Skeletal muscle tissue (tissue), 4 donors: ENCODE measurements around the gene DYNC1H1. TPM values are rescaled to one million over a fixed set of nuclear protein-coding genes. Genes with fewer than 3 reads are reported as not detected.

Experiments used
- H3K27ac ChIP-seq: one replicate; pipeline ENCODE4 v1.7.0; 2013; ENCODE audit warnings: mild to moderate bottlenecking, low read depth, low read length, inconsistent platforms
- H3K27me3 ChIP-seq, 3 donors: one replicate each; pipeline ENCODE4 v1.7.0; 2013; ENCODE audit warnings: low read length in 3 of 3; ENCODE audit not compliant: control insufficient read depth in 3 of 3, insufficient read depth in 3 of 3
- H3K36me3 ChIP-seq, 3 donors: one replicate each; pipeline ENCODE4 v1.7.0; 2013; ENCODE audit warnings: low read length in 3 of 3; ENCODE audit not compliant: control insufficient read depth in 3 of 3, insufficient read depth in 3 of 3
- H3K4me1 ChIP-seq, 3 donors: one replicate each; pipeline ENCODE4 v1.7.0; 2013; ENCODE audit warnings: low read length in 3 of 3, mild to moderate bottlenecking in 3 of 3; ENCODE audit not compliant: control insufficient read depth in 3 of 3, insufficient read depth in 3 of 3
- H3K4me3 ChIP-seq, 3 donors: one replicate each; pipeline ENCODE4 v1.7.0; 2013; ENCODE audit warnings: low read length in 3 of 3
- H3K9ac ChIP-seq, 3 donors: one replicate each; pipeline ENCODE4 v1.7.0; 2013; ENCODE audit warnings: low read length in 3 of 3, mild to moderate bottlenecking in 3 of 3, moderate library complexity in 2 of 3, low read depth in 1 of 3
- H3K9me3 ChIP-seq, 3 donors: one replicate each; pipeline ENCODE4 v1.7.0; 2013; ENCODE audit warnings: low read length in 3 of 3; ENCODE audit not compliant: control insufficient read depth in 3 of 3
- total RNA-seq: library from RNA; depleted of rRNA; stranded (reverse); fragments of >200 nt; gene quantifications from one replicate; pipeline ENCODE4 v1.2.3, GENCODE V29; 2014
- donor health status: Osteomylitis.

DYNC1H1 gene
- total RNA-seq, 1 donor from 2014 or later, result 211 TPM

GRCh38 chr14:101926085-101926484 lies 38.3 kb upstream of the DYNC1H1 start:
- Histone ChIP-seq H3K4me1 (peaks cover 15 to 23% (median 19%) of the 10 kb centered on the region in 3 donors), H3K36me3 (peaks cover 3 to 8% (median 7%) of the 10 kb centered on the region in 3 donors), H3K9ac (peak overlapping the region in 1 of 3 donors; percentile 25), H3K9me3 (no peaks in the 10 kb centered on the region), H3K27me3 (no peaks in the 10 kb centered on the region), H3K4me3 (no peak overlapping the region), H3K27ac (peak overlapping the region; percentile 82)

- Histone ChIP-seq H3K27ac (peak overlapping the region; percentile 82), H3K27me3 (no peaks in the 10 kb centered on the region), H3K9ac (peak overlapping the region in 2 of 3 donors; percentile 29 to 49), H3K4me3 (no peak overlapping the region), H3K9me3 (no peaks in the 10 kb centered on the region), H3K4me1 (peaks cover 15 to 23% (median 19%) of the 10 kb centered on the region in 3 donors), H3K36me3 (peaks cover 3 to 8% (median 7%) of the 10 kb centered on the region in 3 donors)
These were observed 37.8 kb upstream of the DYNC1H1 start for GRCh38 chr14:101926620-101927019.

- peaks cover 3 to 7% (median 6%) of the 10 kb centered on the region in 3 donors for H3K36me3 ChIP-seq
- H3K27ac ChIP-seq, result peak overlapping the region; percentile 82
- peak overlapping the region; percentile 55 to 66 (median 57) for H3K9ac ChIP-seq
- H3K9me3 ChIP-seq, result no peaks in the 10 kb centered on the region
- peak overlapping the region; percentile 48 to 62 (median 55) for H3K4me3 ChIP-seq
- no peaks in the 10 kb centered on the region for H3K27me3 ChIP-seq
- H3K4me1 ChIP-seq, result peaks cover 15 to 23% (median 19%) of the 10 kb centered on the region in 3 donors
These were observed 36.5 kb upstream of the DYNC1H1 start for GRCh38 chr14:101927859-101928258.

- Histone ChIP-seq H3K4me1 (peaks cover 15 to 23% (median 19%) of the 10 kb centered on the region in 3 donors), H3K36me3 (peaks cover 3 to 5% (median 4%) of the 10 kb centered on the region in 3 donors), H3K27ac (peak overlapping the region; percentile 82), H3K4me3 (peak overlapping the region; percentile 48 to 62 (median 55)), H3K9me3 (no peaks in the 10 kb centered on the region), H3K9ac (peak overlapping the region; percentile 43 to 66 (median 55)), H3K27me3 (no peaks in the 10 kb centered on the region)
These were observed 35.9 kb upstream of the DYNC1H1 start for GRCh38 chr14:101928415-101928841.

- Histone ChIP-seq H3K4me3 (no peak overlapping the region), H3K4me1 (peaks cover 15 to 23% (median 19%) of the 10 kb centered on the region in 3 donors), H3K9ac (peak overlapping the region in 1 of 3 donors; percentile 30), H3K9me3 (no peaks in the 10 kb centered on the region), H3K36me3 (peaks cover 3 to 5% (median 4%) of the 10 kb centered on the region in 3 donors), H3K27me3 (no peaks in the 10 kb centered on the region), H3K27ac (peak overlapping the region; percentile 82)
These were observed 35.3 kb upstream of the DYNC1H1 start for GRCh38 chr14:101929096-101929495.

GRCh38 chr14:101929946-101930345 lies 34.4 kb upstream of the DYNC1H1 start:
- Histone ChIP-seq H3K27ac (no peak overlapping the region), H3K9me3 (no peaks in the 10 kb centered on the region), H3K4me1 (peaks cover 15 to 23% (median 19%) of the 10 kb centered on the region in 3 donors), H3K27me3 (peaks cover 0 to 5% (median 2%) of the 10 kb centered on the region in 3 donors), H3K4me3 (no peak overlapping the region), H3K9ac (no peak overlapping the region), H3K36me3 (peaks cover 3 to 5% (median 4%) of the 10 kb centered on the region in 3 donors)

- Histone ChIP-seq H3K4me3 (no peak overlapping the region), H3K9ac (no peak overlapping the region), H3K36me3 (peaks cover 0 to 3% (median 2%) of the 10 kb centered on the region in 3 donors), H3K27me3 (peaks cover 2 to 8% (median 5%) of the 10 kb centered on the region in 3 donors), H3K4me1 (peaks cover 10 to 13% (median 12%) of the 10 kb centered on the region in 3 donors), H3K27ac (no peak overlapping the region), H3K9me3 (no peaks in the 10 kb centered on the region)
These were observed 31.7 kb upstream of the DYNC1H1 start for GRCh38 chr14:101932673-101933072.

- Histone ChIP-seq H3K4me3 (no peak overlapping the region), H3K36me3 (peaks cover 0 to 3% (median 2%) of the 10 kb centered on the region in 3 donors), H3K9me3 (no peaks in the 10 kb centered on the region), H3K27ac (no peak overlapping the region), H3K4me1 (peaks cover 7 to 10% (median 9%) of the 10 kb centered on the region in 3 donors), H3K27me3 (peaks cover 2 to 8% (median 5%) of the 10 kb centered on the region in 3 donors), H3K9ac (no peak overlapping the region)
These were observed 31.2 kb upstream of the DYNC1H1 start for GRCh38 chr14:101933209-101933608.

GRCh38 chr14:101934601-101935150 lies 29.7 kb upstream of the DYNC1H1 start:
- no peak overlapping the region for H3K9ac ChIP-seq
- no peak overlapping the region for H3K4me3 ChIP-seq
- no peak overlapping the region for H3K27ac ChIP-seq
- no peaks in the 10 kb centered on the region for H3K4me1 ChIP-seq
- peaks cover 2 to 15% (median 9%) of the 10 kb centered on the region in 3 donors for H3K27me3 ChIP-seq
- H3K36me3 ChIP-seq, result no peaks in the 10 kb centered on the region
- no peaks in the 10 kb centered on the region for H3K9me3 ChIP-seq
